Measurements from ENCODE around the gene KLHL34.

DNA sequence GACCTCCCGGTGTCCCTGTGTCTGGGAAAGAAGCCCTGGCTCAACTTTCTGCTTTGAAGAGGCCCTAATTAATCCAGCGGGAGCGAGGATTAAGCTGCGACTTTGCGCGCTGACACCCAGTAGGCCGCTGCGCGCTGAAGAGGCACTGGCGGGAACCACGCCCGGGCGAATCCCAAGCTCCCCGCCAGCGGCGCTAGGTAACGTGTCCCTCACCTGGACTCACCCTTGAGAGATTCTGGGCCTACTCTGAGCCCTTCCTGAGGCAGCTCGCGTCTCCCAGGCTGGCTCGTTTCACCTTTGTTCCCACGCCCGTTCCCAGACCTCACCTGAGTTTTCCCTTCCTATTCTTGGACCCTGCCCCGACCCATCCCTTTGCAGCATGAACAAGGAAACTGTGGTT, 616 bp upstream of the KLHL34 start:
- TF ChIP-seq, protein P1, sequence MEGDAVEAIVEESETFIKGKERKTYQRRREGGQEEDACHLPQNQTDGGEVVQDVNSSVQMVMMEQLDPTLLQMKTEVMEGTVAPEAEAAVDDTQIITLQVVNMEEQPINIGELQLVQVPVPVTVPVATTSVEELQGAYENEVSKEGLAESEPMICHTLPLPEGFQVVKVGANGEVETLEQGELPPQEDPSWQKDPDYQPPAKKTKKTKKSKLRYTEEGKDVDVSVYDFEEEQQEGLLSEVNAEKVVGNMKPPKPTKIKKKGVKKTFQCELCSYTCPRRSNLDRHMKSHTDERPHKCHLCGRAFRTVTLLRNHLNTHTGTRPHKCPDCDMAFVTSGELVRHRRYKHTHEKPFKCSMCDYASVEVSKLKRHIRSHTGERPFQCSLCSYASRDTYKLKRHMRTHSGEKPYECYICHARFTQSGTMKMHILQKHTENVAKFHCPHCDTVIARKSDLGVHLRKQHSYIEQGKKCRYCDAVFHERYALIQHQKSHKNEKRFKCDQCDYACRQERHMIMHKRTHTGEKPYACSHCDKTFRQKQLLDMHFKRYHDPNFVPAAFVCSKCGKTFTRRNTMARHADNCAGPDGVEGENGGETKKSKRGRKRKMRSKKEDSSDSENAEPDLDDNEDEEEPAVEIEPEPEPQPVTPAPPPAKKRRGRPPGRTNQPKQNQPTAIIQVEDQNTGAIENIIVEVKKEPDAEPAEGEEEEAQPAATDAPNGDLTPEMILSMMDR (conservative IDR thresholded peaks at IDR 0.05), result no peak
- TF ChIP-seq EZH2 (IDR thresholded peaks at IDR 0.05; ENCODE audit: low read depth), result no peak

All from PC-9 (cell line).